GM19467 (cell line): Measurements from ENCODE around the gene SPEG.

Source experiments
- ATAC-seq: cut with Tn5 transposase; IDR thresholded peaks from one replicate; pipeline ENCODE4 v1.9.1; 2021; ENCODE audit warnings: mild to moderate bottlenecking, moderate library complexity; ENCODE audit not compliant: unreplicated experiment

SPEG gene

GRCh38 chr2:219525533-219526232 lies 91.0 kb downstream of the SPEG start:
- no peak for ATAC-seq

- no peak for ATAC-seq
Observed at GRCh38 chr2:219526320-219527075, 91.9 kb downstream of the SPEG start.

GRCh38 chr2:219527076-219527394 lies 92.4 kb downstream of the SPEG start:
- no peak for ATAC-seq

- no peak for ATAC-seq
Observed at GRCh38 chr2:219527472-219527871, 92.8 kb downstream of the SPEG start.

GRCh38 chr2:219530048-219530963 lies 95.7 kb downstream of the SPEG start:
- peak; percentile 84 for ATAC-seq

GRCh38 chr2:219531639-219532377 lies 97.2 kb downstream of the SPEG start:
- no peak for ATAC-seq

DNA sequence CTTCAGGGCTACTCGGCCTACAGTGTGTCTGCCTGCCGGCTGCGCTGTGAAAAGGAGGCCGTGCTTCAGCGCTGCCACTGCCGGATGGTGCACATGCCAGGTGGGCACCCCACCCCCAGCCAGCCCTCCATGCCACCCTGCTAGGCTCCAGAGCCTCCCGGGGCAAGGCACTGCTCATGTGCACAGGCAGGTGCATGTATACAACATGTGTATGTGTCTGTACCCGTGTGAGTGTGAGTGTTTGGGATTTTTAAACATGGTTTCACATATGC lies 97.7 kb downstream of the SPEG start:
- ATAC-seq, result no peak

- no peak for ATAC-seq
Observed at GRCh38 chr2:219533930-219534661, 99.5 kb downstream of the SPEG start.

GRCh38 chr2:219536425-219536824 lies 101.8 kb downstream of the SPEG start:
- no peak for ATAC-seq

- ATAC-seq, result no peak
Observed at GRCh38 chr2:219536967-219537366, 102.3 kb downstream of the SPEG start.

- no peak for ATAC-seq
Observed at GRCh38 chr2:219537657-219538488, 103.2 kb downstream of the SPEG start.

- no peak for ATAC-seq
Observed at GRCh38 chr2:219538504-219538951, 103.9 kb downstream of the SPEG start.

GRCh38 chr2:219538956-219539788 lies 104.5 kb downstream of the SPEG start:
- ATAC-seq, result no peak

- ATAC-seq, result no peak
Observed at GRCh38 chr2:219539926-219540678, 105.5 kb downstream of the SPEG start.

- ATAC-seq, result no peak
Observed at GRCh38 chr2:219540784-219541504, 106.3 kb downstream of the SPEG start.

- ATAC-seq, result peak; percentile 38
Observed at GRCh38 chr2:219541611-219542180, 107.1 kb downstream of the SPEG start.
